HG03442 (cell line): ENCODE data around the gene TELO2.

Experiments
- ATAC-seq: cut with Tn5 transposase; IDR thresholded peaks from one replicate; pipeline ENCODE4 v1.9.1; 2021; ENCODE audit warnings: mild to moderate bottlenecking, moderate library complexity; ENCODE audit not compliant: unreplicated experiment

TELO2 gene

GRCh38 chr16:1496464-1496863, 3.3 kb downstream of the TELO2 start:
- ATAC-seq: no peak

GRCh38 chr16:1497014-1497598, 3.9 kb downstream of the TELO2 start:
- ATAC-seq: no peak

GRCh38 chr16:1498899-1499676, 5.9 kb downstream of the TELO2 start:
- ATAC-seq: no peak

- ATAC-seq: no peak
These were observed 6.8 kb downstream of the TELO2 start for GRCh38 chr16:1499756-1500464.

- ATAC-seq: no peak
These were observed 7.4 kb downstream of the TELO2 start for GRCh38 chr16:1500465-1501150.

- no peak for ATAC-seq
These were observed 8.5 kb downstream of the TELO2 start for GRCh38 chr16:1501630-1502029.

- ATAC-seq: no peak
These were observed 9.2 kb downstream of the TELO2 start for GRCh38 chr16:1502092-1503004.

GRCh38 chr16:1503110-1503955, 10.2 kb downstream of the TELO2 start:
- no peak for ATAC-seq

GRCh38 chr16:1505073-1505844, 12.1 kb downstream of the TELO2 start:
- ATAC-seq: no peak

- no peak for ATAC-seq
These were observed 12.8 kb downstream of the TELO2 start for GRCh38 chr16:1505912-1506311.

GRCh38 chr16:1506494-1507213, 13.5 kb downstream of the TELO2 start:
- ATAC-seq: no peak

- no peak for ATAC-seq
These were observed 15.5 kb downstream of the TELO2 start for GRCh38 chr16:1508494-1509187.

- no peak for ATAC-seq
These were observed 16.4 kb downstream of the TELO2 start for GRCh38 chr16:1509307-1510221.

GRCh38 chr16:1510272-1510671, 17.1 kb downstream of the TELO2 start:
- no peak for ATAC-seq

GRCh38 chr16:1510941-1511351, 17.8 kb downstream of the TELO2 start:
- ATAC-seq: no peak
